ENCODE measurements around the gene EPB42. TPM values are rescaled to one million over a fixed set of nuclear protein-coding genes. Genes with fewer than 3 reads are reported as not detected.
A peak's percentile ranks its signal among the peaks of the same experiment; 100 is the strongest.

EPB42 gene
- total and polyA plus RNA-seq, 2 experiments from 2014 or later = not detected

- no peak for TF ChIP-seq STAT1 (IDR thresholded peaks at IDR 0.05; ENCODE audit: unreplicated experiment)
- TF ChIP-seq EZH2phosphoT487 (IDR thresholded peaks at IDR 0.05; ENCODE audit: unreplicated experiment) = no peak
- TF ChIP-seq CTCF (conservative IDR thresholded peaks at IDR 0.05; ENCODE audit: low read depth in 2 of 2) = no peak
- no peak for TF ChIP-seq ZNF114 (CRISPR knock-in tag; IDR thresholded peaks at IDR 0.05)
- TF ChIP-seq ZNF331 (CRISPR knock-in tag; IDR thresholded peaks at IDR 0.05; ENCODE audit: low read depth) = no peak
- no peak for TF ChIP-seq CREB1 (CRISPR knock-in tag; IDR thresholded peaks at IDR 0.05; ENCODE audit: low read depth)
- TF ChIP-seq NANOG (IDR thresholded peaks at IDR 0.05; ENCODE audit: borderline replicate concordance) = no peak
These were observed 19.1 kb upstream of the EPB42 start (continued) for GRCh38 chr15:43239732-43240491.

GRCh38 chr15:43238671-43239131 lies 17.9 kb upstream of the EPB42 start:
- peaks cover 5% of the 10 kb centered on the region for H3K27me3 Mint-ChIP-seq (ENCODE audit: insufficient read depth, low read depth, poor library complexity)
- Histone ChIP-seq H3K4me3 (no peak overlapping the region), H3K4me2 (no peak overlapping the region), H3K27me3 (ENCODE audit: insufficient read depth) (no peaks in the 10 kb centered on the region), H3K9me2 (ENCODE audit: insufficient read depth) (no peaks in the 10 kb centered on the region), H3K79me2 (replicated peaks; ENCODE audit: insufficient read depth) (no peaks in the 10 kb centered on the region), H3K4me1 (ENCODE audit: insufficient read depth) (no peaks in the 10 kb centered on the region), H3F3A (replicated peaks; ENCODE audit: low read depth) (no peaks in the 10 kb centered on the region), H3K36me3 (ENCODE audit: insufficient read depth) (no peaks in the 10 kb centered on the region), H3K27ac (ENCODE audit: low read depth) (no peak overlapping the region), H2AFZ (peak overlapping the region; percentile 59; the same call in 1 of the 2 replicates), H4K20me1 (replicated peaks; ENCODE audit: insufficient read depth) (no peaks in the 10 kb centered on the region)
- ATAC-seq (no peak), DNase-seq (ENCODE audit: low spot score) (no peak)
- H3K9me3 Mint-ChIP-seq = no peaks in the 10 kb centered on the region
- H3K4me3 Mint-ChIP-seq = no peak overlapping the region
- no peaks in the 10 kb centered on the region for H3K36me3 Mint-ChIP-seq (ENCODE audit: low read depth)
- H3K27ac Mint-ChIP-seq = no peak overlapping the region
- no peaks in the 10 kb centered on the region for H3K4me1 Mint-ChIP-seq
- no peak for TF ChIP-seq CREB1 (CRISPR knock-in tag; IDR thresholded peaks at IDR 0.05; ENCODE audit: low read depth)
- no peak for TF ChIP-seq ZNF114 (CRISPR knock-in tag; IDR thresholded peaks at IDR 0.05)
- TF ChIP-seq ETS1 (IDR thresholded peaks at IDR 0.05) = no peak
- TF ChIP-seq JUNB (IDR thresholded peaks at IDR 0.05; ENCODE audit: unreplicated experiment) = no peak
- no peak for TF ChIP-seq NANOG (IDR thresholded peaks at IDR 0.05; ENCODE audit: borderline replicate concordance)
- TF ChIP-seq STAT1 (IDR thresholded peaks at IDR 0.05; ENCODE audit: unreplicated experiment) = no peak
- TF ChIP-seq EZH2 (IDR thresholded peaks at IDR 0.05; ENCODE audit: low read depth, unreplicated experiment) = no peak
- TF ChIP-seq REST (IDR thresholded peaks at IDR 0.05; ENCODE audit: unreplicated experiment) = no peak
- TF ChIP-seq POLR2AphosphoS5 (IDR thresholded peaks at IDR 0.05; ENCODE audit: low read depth) = no peak
- TF ChIP-seq ZNF331 (CRISPR knock-in tag; IDR thresholded peaks at IDR 0.05; ENCODE audit: low read depth) = no peak
